Measurements from ENCODE around the gene C22orf15.

The C22orf15 gene

DNA sequence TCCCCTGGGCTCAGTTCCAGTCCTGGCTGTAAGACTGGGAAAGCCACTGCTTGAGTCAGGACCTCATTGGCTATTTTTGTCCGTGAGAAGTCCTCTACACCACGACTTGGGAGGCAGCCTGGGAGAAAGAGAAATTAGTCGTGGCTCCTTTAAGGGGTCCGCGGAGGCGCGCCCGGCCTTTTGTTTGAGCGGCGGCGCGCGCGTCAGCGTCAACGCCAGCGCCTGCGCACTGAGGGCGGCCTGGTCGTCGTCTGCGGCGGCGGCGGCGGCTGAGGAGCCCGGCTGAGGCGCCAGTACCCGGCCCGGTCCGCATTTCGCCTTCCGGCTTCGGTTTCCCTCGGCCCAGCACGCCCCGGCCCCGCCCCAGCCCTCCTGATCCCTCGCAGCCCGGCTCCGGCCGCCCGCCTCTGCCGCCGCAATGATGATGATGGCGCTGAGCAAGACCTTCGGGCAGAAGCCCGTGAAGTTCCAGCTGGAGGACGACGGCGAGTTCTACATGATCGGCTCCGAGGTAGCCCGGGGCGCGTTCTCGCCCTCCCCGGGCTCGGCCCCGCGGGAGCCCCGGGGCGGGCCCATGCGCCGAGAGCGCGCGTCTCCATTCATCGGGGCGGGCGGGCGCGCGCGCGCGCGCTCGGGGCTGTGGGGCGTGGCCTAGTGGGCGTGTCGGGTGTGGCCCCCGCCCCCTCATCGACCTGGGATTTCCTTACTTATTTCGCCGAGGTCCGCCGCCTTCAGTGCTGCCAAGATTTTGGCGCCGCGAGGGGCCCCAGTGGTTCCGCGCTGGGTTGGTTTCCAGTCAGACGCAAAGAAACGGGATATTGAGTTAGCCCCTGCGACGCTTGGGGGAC, 24.2 kb downstream of the C22orf15 start, which contains the start of gene SMARCB1:
Gene SMARCB1, plus strand, starts transcription at position 215 of the 848 bp plus-strand sequence. Its CDS starts 204 bp downstream, at position 419.
- peak; percentile 79 to 88 for DNase-seq (ENCODE audit: low read depth in 2 of 2, low spot score in 1 of 2)

DNA sequence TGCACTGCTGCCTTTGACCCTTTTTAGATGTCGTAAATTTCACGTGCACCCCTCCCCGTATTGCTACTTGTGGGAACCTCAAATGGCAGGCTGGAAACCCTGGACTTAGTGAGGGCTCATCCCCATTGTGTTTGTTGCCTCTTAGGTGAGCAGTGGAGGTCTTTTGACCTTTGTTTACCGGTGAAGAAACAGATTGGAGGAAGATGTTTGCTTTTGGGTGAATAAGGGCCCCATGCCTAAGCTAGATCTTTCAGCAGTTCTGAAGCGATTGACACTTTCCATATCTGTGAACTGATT, 24.8 kb downstream of the C22orf15 start:
- DNase-seq (ENCODE audit: low read depth in 2 of 2, low spot score in 1 of 2) = no peak

DNA sequence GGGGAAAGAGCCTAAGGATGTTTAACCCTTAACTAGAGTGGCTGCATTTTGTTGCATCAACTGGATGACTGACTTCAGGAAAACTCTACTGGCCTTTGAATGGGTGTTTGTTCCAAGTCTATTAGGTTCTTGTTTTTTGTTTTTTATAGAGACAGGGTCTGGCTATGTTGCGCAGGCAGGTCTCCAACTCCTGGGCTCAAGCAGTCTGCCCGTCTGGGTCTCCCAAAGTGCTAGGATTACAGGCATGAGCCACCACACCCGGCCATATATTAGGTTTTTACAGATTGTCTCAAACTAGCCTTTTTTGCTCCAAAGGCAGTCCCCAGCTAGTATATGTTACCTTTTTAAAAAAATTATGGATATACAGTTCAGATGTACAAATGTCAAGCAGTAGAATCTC, 25.1 kb downstream of the C22orf15 start:
- DNase-seq (ENCODE audit: low read depth in 2 of 2, low spot score in 1 of 2) = no peak

DNA sequence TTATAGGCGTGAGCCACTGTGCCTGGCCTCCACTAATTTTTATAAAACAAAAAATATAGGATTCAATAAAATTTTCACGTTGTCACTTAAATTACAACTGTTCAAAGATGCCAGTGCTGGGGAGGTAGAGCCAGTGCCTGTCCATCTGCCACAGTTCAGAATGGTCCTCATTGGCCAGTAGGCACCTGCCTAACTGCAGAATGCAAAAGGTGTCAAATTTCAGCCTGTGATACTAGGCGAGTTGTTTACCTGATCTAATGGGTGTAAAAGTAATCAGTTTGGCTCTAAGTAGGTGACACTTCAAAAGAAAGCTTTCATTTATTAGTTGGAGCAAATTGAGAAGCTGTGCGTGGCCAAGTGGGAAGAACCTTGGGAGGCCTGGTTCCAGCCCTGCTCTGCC, 26.3 kb downstream of the C22orf15 start:
- DNase-seq (ENCODE audit: low read depth in 2 of 2, low spot score in 1 of 2) = no peak

DNA sequence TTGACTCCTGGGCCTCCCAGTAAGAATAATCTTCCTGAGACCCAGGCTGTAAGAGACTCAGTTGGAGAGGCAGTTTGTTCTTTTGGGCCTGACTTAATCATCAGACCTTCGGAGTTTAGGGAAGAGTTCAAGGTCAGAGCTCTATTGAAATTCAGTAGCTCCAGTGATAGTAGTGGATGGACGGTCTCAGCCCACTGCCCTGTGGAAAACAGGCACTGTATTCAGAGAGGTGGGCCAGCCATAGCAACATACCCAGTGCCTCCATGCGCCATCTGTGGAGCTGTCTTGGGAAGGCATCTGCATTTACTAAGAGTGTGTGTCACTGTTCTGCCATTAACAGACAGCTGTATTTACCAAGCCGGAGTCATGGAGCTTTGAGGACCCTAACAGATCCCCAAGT, 26.8 kb downstream of the C22orf15 start:
- no peak for DNase-seq (ENCODE audit: low read depth in 2 of 2, low spot score in 1 of 2)

DNA sequence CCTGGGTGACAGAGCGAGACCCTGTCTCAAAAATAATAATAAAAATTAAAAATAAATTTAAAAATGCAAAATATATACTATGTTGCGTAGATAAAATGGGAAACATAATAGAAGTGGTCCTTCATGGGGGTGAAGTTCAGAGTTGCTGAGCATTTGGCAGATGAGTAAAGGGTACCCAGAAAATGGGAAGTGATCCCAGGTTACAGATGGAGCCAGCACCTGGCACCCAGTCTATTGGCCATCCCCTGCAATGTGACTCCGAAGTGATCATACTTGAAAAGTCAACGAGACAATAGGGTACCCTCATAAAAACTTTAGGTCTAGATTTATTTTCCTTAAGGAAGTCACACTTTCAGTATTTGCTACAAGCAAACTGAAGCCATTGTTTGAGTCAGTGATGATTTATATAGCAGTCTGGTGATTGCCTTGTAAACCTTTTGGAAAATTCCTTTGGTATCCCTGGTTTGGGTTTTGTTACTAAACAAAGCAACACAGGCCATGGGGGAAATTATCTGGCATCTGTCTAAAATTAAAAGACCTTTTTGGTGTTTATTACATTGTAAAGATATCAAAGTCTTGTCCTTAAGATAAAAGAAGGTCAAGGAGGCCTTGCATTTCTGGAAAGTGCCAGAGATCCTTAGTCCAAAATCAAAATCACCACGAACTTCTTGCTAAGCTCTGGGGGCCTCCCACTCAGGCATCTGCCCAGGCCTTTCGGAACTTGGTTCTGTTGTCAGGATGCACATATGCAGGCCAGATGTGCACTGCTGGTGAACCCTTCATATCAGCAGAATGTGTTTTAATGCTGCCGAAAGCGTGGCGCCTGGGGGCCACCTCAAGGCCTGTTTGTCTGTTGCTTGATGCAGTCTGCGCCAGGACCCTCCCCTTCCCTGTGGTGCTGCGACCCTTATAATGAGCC, 28.3 kb downstream of the C22orf15 start:
- no peak for DNase-seq (ENCODE audit: low read depth in 2 of 2, low spot score in 1 of 2)

DNA sequence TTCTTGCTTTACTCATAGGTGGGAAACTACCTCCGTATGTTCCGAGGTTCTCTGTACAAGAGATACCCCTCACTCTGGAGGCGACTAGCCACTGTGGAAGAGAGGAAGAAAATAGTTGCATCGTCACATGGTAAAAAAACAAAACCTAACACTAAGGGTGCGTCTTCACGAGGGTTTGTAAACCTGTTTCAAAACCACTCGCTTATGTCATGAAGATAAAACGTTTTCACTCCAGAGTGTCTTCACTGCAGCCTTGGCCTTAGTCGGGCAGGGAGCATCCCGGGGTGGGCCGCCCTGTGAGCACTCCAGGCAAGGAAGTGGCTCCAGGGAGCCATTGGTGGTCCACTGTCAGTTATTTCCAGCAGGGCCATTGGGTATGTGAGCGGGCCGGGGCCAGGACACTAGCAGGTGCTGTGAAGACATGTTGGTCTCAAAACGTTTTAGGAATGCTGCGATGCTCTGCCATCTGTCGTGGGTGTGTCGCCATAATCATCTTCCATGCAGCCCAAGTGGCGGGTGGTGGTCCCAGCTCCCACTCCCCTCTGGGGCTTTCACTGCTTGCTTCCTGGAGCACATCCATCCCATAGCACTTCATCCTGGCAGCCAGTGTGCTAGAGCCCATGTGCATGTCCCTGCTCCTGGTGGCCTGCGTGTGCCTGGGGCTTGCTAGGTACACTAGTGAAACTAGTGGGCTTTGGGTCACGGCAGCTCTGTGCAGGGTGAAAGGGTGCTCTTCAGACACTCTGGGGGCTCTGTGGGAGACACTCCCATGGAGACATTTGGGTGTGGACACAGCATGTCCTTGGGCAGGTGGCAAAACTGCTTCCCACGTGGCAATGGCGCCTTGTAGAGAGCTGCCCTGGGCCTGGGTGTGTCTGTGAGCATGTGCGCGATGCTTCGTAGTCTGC, 29.2 kb downstream of the C22orf15 start:
- no peak for DNase-seq (ENCODE audit: low read depth in 2 of 2, low spot score in 1 of 2)

DNA sequence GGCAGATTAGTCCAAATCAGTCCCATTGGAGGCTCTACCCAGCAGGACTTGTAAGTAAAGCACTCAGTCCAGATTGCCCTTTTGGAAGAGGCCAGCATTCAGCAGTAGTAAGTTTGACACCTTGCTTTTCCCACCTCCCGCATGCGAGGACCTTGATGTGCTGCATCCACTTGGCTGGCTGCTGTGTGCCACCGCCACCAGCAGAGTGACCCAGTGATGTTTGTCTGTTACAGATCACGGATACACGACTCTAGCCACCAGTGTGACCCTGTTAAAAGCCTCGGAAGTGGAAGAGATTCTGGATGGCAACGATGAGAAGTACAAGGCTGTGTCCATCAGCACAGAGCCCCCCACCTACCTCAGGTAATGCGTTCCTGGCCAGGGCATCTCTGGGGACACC, 30.5 kb downstream of the C22orf15 start:
- DNase-seq (ENCODE audit: low read depth in 2 of 2, low spot score in 1 of 2) = no peak

DNA sequence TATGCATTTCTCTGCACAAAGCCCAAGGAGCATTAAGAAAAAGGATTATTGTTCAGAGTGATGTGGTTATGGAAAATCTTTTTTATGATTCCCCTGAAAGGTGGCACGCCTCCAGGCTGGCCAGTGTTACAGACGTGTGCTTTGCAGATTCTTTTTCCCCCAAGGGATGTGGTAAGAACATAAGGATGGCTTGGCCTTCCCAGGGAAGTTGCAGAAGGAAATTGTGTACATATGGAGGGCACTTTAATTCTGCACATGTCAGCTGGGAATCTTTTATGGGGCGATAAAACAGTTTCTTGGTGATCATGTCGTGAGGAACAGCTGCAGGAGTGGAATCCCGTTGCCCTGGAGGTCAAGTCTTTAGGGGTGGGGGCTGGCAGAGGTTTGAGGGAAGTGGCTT, 33.7 kb downstream of the C22orf15 start:
- no peak for DNase-seq (ENCODE audit: low read depth in 2 of 2, low spot score in 1 of 2)

DNA sequence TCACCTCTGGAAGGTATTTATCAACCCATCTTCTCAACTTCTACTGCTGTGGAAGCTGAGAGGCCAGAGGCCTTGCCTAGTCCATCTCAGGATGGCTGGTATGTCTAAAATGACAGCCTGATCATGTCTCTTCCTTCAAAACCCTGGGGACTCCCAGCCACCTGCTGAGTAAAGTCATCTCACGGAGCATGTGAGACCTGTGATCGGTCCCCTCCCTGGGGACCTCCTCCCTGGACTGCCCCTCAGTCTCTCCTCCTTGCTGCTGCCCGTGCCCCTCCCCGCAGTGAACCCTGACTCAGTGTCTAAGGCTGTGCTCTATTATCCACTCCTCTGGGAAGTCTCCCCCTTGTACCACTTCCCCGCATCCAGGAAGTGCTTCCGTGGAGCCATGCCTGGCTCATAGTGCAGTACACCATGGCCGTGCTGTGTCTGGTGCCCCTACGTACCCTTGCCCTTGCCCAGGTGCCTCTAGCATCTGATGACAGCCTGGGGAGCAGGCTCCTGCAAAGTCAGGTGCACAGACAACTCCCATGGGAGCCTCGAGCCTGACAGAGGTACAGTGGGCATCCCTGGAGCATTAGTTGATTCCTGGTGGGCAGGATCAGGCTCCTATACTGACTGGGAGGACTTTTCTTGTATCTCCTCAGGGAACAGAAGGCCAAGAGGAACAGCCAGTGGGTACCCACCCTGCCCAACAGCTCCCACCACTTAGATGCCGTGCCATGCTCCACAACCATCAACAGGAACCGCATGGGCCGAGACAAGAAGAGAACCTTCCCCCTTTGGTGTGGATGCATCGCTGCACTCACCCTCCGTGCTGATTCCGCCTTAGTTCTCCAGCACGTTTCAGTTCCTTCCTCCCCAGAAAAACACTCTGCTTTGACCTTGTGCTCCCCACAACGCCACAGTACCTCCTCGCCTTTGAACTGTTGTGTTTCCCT, 37.8 kb downstream of the C22orf15 start:
- no peak for DNase-seq (ENCODE audit: low read depth in 2 of 2, low spot score in 1 of 2)

DNA sequence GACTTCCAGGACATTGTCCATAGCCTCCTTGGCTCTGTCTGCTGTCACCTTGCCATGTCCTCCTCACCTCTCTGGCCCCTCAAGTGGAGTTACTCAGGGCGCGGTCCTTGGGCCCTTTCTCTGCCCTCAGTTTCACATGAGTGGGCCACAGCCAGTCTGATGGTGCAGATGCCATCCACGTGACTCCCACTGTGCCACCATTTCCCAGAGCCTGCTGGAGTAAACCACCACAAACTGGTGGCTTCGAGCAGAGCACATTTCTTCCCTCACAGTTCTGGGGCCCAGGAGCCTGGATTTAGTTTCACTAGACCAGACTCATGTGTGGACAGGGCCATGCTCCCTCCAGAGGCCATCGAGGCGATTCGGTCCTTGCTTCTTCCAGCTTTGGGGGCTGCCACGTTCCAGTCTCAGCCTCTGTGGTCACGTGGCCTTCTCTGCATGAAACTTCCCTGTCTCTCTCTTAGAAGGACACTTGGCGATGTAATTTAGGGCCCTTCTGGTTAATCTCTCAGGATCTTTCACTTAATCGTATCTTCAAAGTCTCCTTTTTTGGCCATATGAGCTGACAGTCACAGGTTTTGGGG, 38.5 kb downstream of the C22orf15 start:
- no peak for DNase-seq (ENCODE audit: low read depth in 2 of 2, low spot score in 1 of 2)

DNA sequence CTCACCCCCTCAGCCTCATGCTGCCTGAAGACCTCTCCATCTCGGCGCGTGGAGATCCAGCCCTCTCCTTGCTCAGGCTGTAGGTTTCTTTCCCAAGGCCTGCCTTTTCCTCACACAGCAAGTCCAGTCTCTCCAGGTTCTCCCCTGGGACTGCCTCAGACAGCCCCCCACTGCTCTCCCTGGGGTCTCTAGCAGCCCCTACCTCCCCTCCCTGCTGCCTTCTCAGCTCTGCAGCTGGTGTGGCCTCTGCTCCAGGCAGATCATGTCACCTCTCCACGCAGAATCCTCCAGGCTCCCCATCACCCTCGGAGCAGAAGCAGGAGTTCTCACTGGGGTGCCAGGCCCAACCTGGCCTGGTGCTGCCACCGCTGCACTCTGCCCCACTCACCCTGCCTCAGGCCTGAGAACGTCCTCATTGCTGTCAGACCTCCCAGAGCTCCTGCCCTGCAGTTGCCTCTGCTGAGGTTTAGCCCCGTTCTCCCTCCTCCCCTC, 39.1 kb downstream of the C22orf15 start:
- no peak for DNase-seq (ENCODE audit: low read depth in 2 of 2, low spot score in 1 of 2)

DNA sequence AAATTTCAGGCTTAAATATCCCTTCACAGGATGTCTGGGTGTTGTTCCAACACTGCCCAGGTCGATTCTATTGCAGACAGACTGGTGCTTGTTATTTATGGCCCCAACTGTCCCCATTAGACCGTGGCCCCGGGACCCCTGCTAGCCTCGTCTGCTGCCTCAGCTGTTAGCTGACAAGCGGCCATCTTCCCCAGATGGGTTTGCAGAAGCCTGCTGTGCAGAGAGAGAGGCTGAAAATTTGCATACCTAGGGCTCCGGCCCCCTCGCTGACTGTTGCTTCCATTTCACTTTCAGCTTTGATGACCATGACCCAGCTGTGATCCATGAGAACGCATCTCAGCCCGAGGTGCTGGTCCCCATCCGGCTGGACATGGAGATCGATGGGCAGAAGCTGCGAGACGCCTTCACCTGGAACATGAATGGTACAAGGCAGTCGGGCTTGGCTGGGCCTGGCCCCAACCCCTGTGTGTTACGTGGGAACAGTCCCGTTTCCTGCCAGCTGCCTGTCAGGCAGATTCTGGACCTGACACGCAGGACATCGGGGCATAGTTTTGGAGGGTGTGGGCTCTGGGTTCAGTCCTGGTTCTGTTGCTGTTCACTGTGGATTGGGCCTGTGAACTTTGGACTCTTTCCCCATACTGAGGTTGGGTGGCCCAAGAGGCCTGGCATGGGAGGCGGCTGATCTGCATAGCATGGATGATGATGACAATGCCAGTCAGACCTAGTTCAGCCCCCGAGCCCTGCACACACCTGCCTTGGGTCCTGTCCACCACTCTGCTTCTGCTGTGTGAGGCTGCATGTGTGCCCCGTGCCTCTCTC, 40.4 kb downstream of the C22orf15 start:
- DNase-seq (ENCODE audit: low read depth in 2 of 2, low spot score in 1 of 2) = no peak

DNA sequence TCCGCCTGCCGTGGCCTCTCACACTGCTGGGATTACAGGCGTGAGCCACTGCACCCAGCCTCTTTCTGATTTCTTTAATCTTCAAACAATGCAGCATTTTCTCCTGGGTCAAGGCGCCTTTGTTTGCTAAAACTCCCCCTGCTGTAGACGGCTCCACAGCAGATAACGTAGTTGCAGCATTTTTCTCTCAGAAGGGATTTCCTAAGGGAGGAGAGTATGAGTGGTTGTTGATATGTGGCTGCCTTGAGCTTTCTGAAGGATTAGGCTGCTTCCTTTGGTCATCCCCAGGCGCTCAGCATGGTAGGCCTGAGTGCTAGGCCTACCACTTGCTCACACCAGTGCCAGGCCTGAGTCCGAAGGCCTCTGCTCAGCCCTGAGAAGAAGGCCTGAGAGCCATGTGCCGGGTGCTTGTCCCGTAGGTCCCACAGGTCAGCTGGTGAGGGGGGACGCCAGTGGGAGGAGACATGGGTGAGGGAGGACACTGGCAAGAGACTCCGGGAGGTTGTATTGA, 42.0 kb downstream of the C22orf15 start:
- no peak for DNase-seq (ENCODE audit: low read depth in 2 of 2, low spot score in 1 of 2)

DNA sequence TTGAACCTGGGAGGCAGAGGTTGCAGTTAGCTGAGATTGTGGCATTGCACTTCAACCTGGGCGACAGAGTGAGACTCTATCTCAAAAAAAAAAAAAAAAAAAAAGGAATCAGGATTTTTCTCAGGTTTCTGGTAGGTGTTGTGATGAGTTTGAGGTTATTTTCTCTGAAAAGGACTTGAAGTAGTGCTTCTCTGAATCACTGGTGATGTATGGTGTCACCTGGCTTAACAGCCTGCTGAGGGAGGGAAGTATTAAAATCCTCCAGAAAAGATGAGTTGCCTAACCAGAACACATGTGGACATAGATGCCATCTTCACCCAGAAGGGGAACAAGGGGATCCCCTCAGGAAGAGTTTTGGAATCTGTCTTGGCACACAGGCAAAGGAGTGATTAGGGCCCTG, 44.0 kb downstream of the C22orf15 start:
- DNase-seq (ENCODE audit: low read depth in 2 of 2, low spot score in 1 of 2) = no peak

DNA sequence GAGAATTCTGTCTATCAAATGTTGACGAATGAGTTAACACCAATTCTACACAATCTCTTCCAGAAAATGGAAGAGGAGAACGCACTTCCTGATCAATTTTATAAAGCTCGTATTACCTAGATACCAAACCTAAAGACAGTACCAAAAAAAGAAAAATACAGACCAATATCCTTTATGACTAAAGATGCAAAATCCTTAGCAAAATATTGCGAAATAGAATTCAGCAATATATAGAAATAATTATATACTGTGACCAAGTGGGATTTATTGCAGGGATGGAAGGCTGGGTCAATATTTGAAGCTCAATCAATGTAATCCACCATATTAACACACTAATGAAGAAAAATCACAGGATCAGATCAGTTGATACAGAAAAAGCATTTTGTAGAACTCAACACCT, 49.6 kb downstream of the C22orf15 start:
- no peak for DNase-seq (ENCODE audit: low read depth in 2 of 2, low spot score in 1 of 2)

Data from stimulated activated CD8-positive, alpha-beta memory T cell treated with anti-CD3 and anti-CD28 coated beads, Interleukin-4, amount 100 ng/mL, for 4 hours (primary cell).